DOHH2 (cell line): ENCODE measurements around the gene TXNDC2.
"Not testable (repeated sequence)": the region's sequence is repeated elsewhere in the genome, so short reads cannot be mapped to it uniquely, and the experiment has no call there.

Experiments used
- H3F3A ChIP-seq: fragments of 200-600 bp; sonication (generic), shearing (Covaris generic); 2 replicates; pipeline ENCODE4 v1.6.0; 2016; ENCODE audit warnings: antibody characterized with exemption, mild to moderate bottlenecking; ENCODE audit not compliant: control insufficient read depth, insufficient read depth
- H3K27ac ChIP-seq: fragments of 200-600 bp; sonication (generic); 2 replicates; pipeline ENCODE4 v1.5.1; 2014; ENCODE audit warnings: low read depth, mild to moderate bottlenecking, low read length, moderate library complexity
- H3K27me3 ChIP-seq: fragments of 200-600 bp; sonication (generic); 2 replicates; pipeline ENCODE4 v1.6.1; 2014; ENCODE audit warnings: mild to moderate bottlenecking, low read length, mixed read lengths; ENCODE audit not compliant: control insufficient read depth
- H3K36me3 ChIP-seq: fragments of 200-600 bp; sonication (generic); 2 replicates; pipeline ENCODE4 v1.6.1; 2014; ENCODE audit warnings: mild to moderate bottlenecking, low read length, moderate library complexity, mixed read lengths; ENCODE audit not compliant: control insufficient read depth
- H3K4me1 ChIP-seq: fragments of 200-600 bp; sonication (generic); 2 replicates; pipeline ENCODE4 v1.6.1; 2014; ENCODE audit warnings: mild to moderate bottlenecking, low read length, mixed read lengths; ENCODE audit not compliant: control insufficient read depth
- H3K4me2 ChIP-seq: fragments of 200-600 bp; sonication (generic); 2 replicates; pipeline ENCODE4 v1.6.0; 2014; ENCODE audit warnings: mild to moderate bottlenecking, low read length, moderate library complexity
- H3K4me3 ChIP-seq: fragments of 200-600 bp; sonication (generic); 2 replicates; pipeline ENCODE4 v1.5.1; 2014; ENCODE audit warnings: mild to moderate bottlenecking, low read length, mixed read lengths
- H3K79me2 ChIP-seq: fragments of 200-600 bp; sonication (generic); 2 replicates; pipeline ENCODE4 v1.6.1; 2014; ENCODE audit warnings: mild to moderate bottlenecking, low read length, mixed read lengths; ENCODE audit not compliant: control insufficient read depth
- H3K9me2 ChIP-seq: fragments of 200-600 bp; sonication (generic); replicated peaks from 2 replicates; pipeline ENCODE4 v1.6.1; 2014; ENCODE audit warnings: mild to moderate bottlenecking, low read length, mixed read lengths; ENCODE audit not compliant: control insufficient read depth
- H3K9me3 ChIP-seq: fragments of 200-600 bp; sonication (generic); 2 replicates; pipeline ENCODE4 v1.6.1; 2014; ENCODE audit warnings: antibody characterized with exemption, low read length, mixed read lengths; ENCODE audit not compliant: control insufficient read depth, insufficient read depth
- H4K20me1 ChIP-seq: fragments of 200-600 bp; sonication (generic); 2 replicates; pipeline ENCODE4 v1.6.0; 2014; ENCODE audit warnings: low read depth, mild to moderate bottlenecking, antibody characterized with exemption, low read length, moderate library complexity; ENCODE audit not compliant: control insufficient read depth, insufficient read depth
- EZH2phosphoT487 ChIP-seq: fragments of 200-600 bp; sonication (generic); IDR thresholded peaks from 2 replicates; pipeline ENCODE4 v1.6.1; 2017; ENCODE audit warnings: borderline replicate concordance, mild to moderate bottlenecking, antibody characterized with exemption, low read length, moderate library complexity, mixed read lengths
- TF ChIP-seq, protein P1 (sequence below): fragments of 200-600 bp; sonication (generic); IDR thresholded peaks from one replicate; pipeline ENCODE4 v1.5.1; 2014; ENCODE audit warnings: antibody characterized with exemption, mild to moderate bottlenecking, low read depth, low read length; ENCODE audit not compliant: poor library complexity, severe bottlenecking

The TXNDC2 gene

DNA sequence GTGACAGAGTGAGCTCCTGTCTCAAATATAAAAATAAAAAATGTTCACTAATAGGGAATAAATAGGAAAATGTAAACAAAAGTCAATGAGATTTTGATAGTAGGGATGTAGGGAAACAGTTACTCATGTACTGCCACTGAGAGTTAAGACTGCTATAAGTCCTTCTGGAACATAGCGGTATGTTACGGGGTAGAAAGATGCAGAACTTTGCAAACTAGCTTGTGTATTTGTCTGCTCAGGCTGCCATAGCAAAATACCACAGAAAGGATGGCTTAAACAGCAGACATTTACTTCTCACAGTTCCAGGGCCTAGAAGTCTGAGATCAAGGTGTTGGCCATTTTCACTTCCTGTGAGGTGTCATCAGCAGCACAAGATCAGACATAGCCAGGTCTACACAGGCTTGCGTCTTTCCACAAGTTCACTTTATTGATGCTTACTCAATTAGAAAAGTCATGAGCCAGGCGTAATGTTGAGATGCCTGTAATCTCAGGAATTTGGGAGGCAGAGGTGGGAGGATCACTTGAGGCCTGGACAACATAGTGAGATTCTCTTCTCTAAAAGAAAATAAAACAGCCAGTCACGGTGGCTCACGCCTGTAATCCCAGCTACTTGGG, 8.8 kb downstream of the TXNDC2 start:
- Histone ChIP-seq H3K36me3 (no peaks in the 10 kb centered on the region), H3K27ac (no peak overlapping the region), H4K20me1 (no peaks in the 10 kb centered on the region), H3K4me1 (no peaks in the 10 kb centered on the region), H3K79me2 (no peaks in the 10 kb centered on the region), H3K27me3 (0 out of 2 replicates have a peak, but pooled peaks cover 3% of the 10 kb centered on the region), H3K4me2 (no peak overlapping the region), H3F3A (no peaks in the 10 kb centered on the region), H3K4me3 (no peak overlapping the region), H3K9me2 (no peaks in the 10 kb centered on the region), H3K9me3 (no peaks in the 10 kb centered on the region)
- TF ChIP-seq EZH2phosphoT487 = no peak
- TF ChIP-seq, protein P1, sequence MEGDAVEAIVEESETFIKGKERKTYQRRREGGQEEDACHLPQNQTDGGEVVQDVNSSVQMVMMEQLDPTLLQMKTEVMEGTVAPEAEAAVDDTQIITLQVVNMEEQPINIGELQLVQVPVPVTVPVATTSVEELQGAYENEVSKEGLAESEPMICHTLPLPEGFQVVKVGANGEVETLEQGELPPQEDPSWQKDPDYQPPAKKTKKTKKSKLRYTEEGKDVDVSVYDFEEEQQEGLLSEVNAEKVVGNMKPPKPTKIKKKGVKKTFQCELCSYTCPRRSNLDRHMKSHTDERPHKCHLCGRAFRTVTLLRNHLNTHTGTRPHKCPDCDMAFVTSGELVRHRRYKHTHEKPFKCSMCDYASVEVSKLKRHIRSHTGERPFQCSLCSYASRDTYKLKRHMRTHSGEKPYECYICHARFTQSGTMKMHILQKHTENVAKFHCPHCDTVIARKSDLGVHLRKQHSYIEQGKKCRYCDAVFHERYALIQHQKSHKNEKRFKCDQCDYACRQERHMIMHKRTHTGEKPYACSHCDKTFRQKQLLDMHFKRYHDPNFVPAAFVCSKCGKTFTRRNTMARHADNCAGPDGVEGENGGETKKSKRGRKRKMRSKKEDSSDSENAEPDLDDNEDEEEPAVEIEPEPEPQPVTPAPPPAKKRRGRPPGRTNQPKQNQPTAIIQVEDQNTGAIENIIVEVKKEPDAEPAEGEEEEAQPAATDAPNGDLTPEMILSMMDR = no peak

DNA sequence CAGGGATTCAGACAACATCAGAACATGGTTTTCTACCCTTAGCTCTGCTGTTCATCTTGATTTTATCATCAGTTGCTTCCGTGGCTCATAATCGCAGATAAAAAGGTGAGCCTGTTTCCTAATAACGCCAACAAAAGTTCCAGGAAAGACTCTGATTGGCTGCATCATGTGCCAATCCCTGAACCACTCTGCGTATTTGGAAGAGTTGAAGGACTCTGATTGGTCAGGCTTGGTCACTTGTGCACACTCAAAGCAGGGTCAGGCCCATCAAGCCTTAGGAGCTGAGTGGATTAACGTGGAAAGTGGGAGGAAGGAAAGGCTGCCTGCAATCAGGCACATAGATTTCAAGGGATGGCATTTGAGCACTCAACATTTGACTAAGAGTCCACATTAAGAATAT, 11.4 kb downstream of the TXNDC2 start:
- H4K20me1 ChIP-seq = no peaks in the 10 kb centered on the region
- no peaks in the 10 kb centered on the region for H3K4me1 ChIP-seq
- no peaks in the 10 kb centered on the region for H3K9me2 ChIP-seq
- H3K27ac ChIP-seq = no peak overlapping the region
- TF ChIP-seq, protein P1 = no peak
- TF ChIP-seq EZH2phosphoT487 = no peak
- H3K79me2 ChIP-seq = no peaks in the 10 kb centered on the region
- H3F3A ChIP-seq = no peaks in the 10 kb centered on the region
- no peaks in the 10 kb centered on the region for H3K9me3 ChIP-seq
- H3K4me3 ChIP-seq = no peak overlapping the region
- H3K27me3 ChIP-seq = no peaks in the 10 kb centered on the region
- no peak overlapping the region for H3K4me2 ChIP-seq
- H3K36me3 ChIP-seq = no peaks in the 10 kb centered on the region

DNA sequence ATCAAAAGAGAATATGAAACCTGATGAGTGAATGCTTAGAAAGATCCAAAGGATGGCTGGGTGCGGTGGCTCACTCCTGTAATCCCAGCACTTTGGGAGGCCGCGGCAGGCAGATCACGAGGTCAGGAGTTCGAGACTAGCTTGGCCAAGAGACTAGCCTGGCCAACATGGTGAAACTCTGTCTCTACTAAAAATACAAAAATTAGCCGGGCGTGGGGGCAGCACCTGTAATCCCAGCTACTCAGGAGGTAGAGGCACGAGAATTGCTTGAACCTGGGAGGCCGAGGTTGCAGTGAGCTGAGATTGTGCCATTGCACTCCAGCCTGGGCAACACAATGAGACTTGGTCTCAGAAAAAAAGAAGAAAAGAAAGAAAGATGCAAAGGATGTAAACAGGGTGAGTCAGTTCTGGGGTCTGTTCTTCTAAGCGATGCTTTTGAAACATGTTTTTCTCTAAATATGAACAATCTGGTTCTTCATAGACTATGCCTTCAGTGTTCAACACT, 12.1 kb downstream of the TXNDC2 start:
- not testable (repeated sequence) for H3K4me3 ChIP-seq

GRCh38 chr18:9898792-9899549, 13.2 kb downstream of the TXNDC2 start:
- no peak overlapping the region for H3K27ac ChIP-seq

More for the DNA sequence above, 12.1 kb downstream of the TXNDC2 start:
- not testable (repeated sequence) for H3K79me2 ChIP-seq, H3K4me2 ChIP-seq, H3K9me3 ChIP-seq, H3K36me3 ChIP-seq, H3K27me3 ChIP-seq, H3K9me2 ChIP-seq, H3K4me1 ChIP-seq, H3F3A ChIP-seq, H4K20me1 ChIP-seq, H3K27ac ChIP-seq

GRCh38 chr18:9899550-9899930, 13.8 kb downstream of the TXNDC2 start:
- H3K4me1 ChIP-seq = not testable (repeated sequence)

More at GRCh38 chr18:9898792-9899549, 13.2 kb downstream of the TXNDC2 start:
- Histone ChIP-seq H3F3A (no peaks in the 10 kb centered on the region), H3K4me2 (no peak overlapping the region), H3K27me3 (no peaks in the 10 kb centered on the region), H3K36me3 (no peaks in the 10 kb centered on the region), H3K4me3 (no peak overlapping the region), H3K9me3 (no peaks in the 10 kb centered on the region), H4K20me1 (no peaks in the 10 kb centered on the region), H3K9me2 (no peaks in the 10 kb centered on the region), H3K4me1 (no peaks in the 10 kb centered on the region), H3K79me2 (no peaks in the 10 kb centered on the region)
- no peak for TF ChIP-seq EZH2phosphoT487
- TF ChIP-seq, protein P1 = no peak

More at GRCh38 chr18:9899550-9899930, 13.8 kb downstream of the TXNDC2 start:
- H3K27me3 ChIP-seq, H3K9me3 ChIP-seq, H3K79me2 ChIP-seq, H3K9me2 ChIP-seq, H3F3A ChIP-seq, H4K20me1 ChIP-seq, H3K4me3 ChIP-seq, H3K36me3 ChIP-seq, H3K27ac ChIP-seq, H3K4me2 ChIP-seq: not testable (repeated sequence)
